Tibial nerve (tissue), 4 donors: Measurements from ENCODE around the gene C1orf226.

ENCODE experiments used
- CTCF ChIP-seq, 5 experiments: fragments of 200-600 bp in 3 of 5; fragments of 450-650 bp in 2 of 5; sonication (generic) in 3 of 5; IDR thresholded peaks; one replicate each; pipeline ENCODE4 v1.5.1; 2016 to 2019; ENCODE audit warnings: antibody characterized with exemption in 5 of 5, mild to moderate bottlenecking in 3 of 5, moderate library complexity in 2 of 5
- EP300 ChIP-seq, 2 donors: sonication (generic); formaldehyde crosslinking; IDR thresholded peaks; one replicate each; pipeline ENCODE4 v1.6.1; 2017; ENCODE audit warnings: antibody characterized with exemption in 2 of 2, mild to moderate bottlenecking in 1 of 2
- POLR2A ChIP-seq, 2 donors: fragments of 450-650 bp; IDR thresholded peaks; one replicate each; pipeline ENCODE4 v1.6.1; 2017; ENCODE audit warnings: antibody characterized with exemption in 2 of 2, mild to moderate bottlenecking in 2 of 2, moderate library complexity in 2 of 2

GRCh38 chr1:162370161-162370560 lies 11.4 kb upstream of the C1orf226 start:
- TF ChIP-seq POLR2A (IDR thresholded peaks at IDR 0.05) (no peak), EP300 (IDR thresholded peaks at IDR 0.05) (no peak), CTCF (IDR thresholded peaks at IDR 0.05) (no peak)
